Stimulated activated CD4-positive, alpha-beta T cell treated with anti-CD3 and anti-CD28 coated beads, Interleukin-15, amount 100 ng/mL, for 24 hours (primary cell): ENCODE results near the gene ZBTB17.

ENCODE experiments used
- DNase-seq: peaks from one replicate; pipeline ENCODE4 v3.0.0-alpha.2; 2020

Gene ZBTB17

DNA sequence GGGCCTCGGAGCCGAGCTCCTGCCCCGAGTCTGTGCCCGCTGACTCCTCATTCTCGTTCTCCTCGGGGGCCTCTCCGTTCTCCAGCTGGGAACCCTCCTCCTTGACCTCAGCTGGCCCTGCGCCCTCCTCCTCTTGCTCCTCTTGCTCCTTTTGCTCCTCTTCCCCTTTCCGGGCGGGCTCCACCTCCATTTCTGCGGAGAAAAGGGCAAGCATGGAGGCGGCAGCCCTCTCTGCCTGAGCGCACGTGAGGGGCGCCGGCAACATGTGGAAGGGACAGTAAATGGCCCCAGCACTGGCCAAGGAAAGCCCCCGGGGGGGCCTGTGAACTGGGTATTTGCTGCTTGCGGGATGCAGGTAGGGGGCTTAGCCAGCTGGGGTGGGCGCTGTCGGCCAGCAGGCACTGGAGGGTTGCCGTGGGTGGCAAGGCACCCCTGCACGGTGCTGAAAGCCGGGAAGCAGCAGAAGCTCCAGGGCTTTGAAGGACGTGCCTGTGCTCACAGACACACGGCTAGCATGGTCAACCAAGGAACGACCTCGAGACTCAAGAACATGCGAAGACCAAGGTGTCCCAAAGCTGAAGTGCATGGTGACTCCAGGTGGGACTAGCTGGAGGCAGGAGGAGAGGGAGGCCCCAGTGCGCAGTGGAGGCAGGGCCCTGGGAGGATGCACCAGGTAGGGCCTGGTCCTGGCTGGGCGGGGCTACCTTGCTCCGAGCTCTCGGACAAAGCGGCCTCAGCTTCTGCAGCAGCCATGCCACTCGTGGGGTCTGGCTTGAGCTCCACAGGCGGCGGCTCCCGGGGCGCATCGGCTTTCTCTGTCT is 30.7 kb downstream of the ZBTB17 start:
- no peak for DNase-seq

DNA sequence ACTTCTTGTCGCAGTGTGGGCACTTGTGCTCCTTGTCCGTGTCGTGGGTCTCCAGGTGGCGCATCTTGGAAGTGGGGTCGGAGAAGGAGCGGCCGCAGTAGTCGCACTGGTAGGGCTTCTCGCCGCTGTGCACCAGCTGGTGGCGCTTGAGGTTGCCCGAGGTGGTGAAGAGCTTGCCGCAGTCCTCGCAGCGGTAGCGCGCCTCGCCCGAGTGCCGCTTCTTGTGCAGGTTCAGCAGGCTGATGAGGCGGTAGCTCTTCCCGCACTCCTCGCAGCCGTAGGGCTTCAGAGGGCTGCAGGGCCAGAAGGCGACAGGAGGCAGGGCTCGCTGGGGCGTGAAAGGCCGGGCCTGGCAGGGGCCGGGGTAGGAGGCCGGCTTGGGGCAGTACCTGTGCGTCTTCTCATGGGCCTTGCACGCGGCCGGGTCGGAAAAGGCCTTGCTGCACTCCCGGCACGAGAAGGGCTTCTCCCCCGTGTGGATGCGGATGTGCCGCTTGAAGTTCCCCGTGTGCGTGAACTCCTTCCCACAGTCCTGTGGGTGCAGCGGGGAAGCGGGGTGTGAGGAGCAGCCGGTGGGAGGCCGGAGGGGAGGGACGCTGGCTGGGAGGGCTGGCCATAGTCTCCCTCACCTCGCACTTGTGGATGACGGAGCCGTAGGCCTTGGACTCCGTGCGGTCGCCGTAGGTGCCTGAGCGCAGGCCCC is 31.4 kb downstream of the ZBTB17 start:
- DNase-seq = no peak

DNA sequence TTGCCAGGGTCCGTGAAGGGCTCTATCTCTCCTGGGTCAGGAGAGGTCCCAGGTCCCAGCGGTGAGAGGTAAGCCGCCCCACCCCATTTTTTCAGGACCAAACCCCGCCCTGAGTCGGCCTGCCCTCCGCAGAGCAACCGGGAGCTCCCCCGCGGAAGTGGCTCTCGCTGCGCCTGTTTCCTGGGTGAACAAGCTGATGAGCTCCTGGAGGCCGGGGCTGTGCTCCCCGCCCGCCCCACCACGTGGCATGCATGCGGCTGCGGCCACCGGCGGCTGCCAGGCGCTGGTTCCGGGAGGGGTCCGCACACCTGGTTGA is 32.0 kb downstream of the ZBTB17 start:
- DNase-seq = no peak

DNA sequence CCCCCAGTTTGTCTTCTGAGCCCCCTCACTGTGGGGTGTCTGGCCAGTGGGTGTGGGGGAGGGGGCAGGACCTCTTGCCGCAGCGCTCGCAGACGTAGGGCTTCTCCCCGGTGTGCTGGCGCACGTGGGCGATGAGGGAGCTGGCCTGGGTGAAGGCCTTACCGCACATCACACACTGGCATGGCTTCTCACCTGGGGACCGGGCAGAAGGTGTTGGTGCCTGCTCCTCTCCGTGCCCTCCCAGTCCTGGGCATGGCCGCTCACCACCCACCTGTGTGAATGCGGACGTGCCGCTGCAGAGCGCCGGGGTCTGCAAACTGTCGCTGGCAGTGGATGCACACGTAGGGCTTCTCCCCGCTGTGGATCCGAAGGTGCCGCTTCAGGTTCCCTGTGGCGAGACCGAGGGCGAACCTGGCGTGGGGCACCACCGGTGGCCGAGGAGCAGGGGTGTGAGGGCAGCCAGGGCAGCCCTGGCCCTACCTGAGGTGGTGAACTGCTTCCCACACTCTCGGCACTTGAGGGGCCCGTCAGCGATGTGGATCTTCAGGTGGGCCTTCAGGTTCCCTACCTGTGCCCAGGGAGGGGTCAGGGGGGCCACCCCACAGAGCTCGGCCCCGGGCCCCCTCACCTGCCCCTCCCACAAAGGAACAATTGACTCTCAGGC is 32.4 kb downstream of the ZBTB17 start:
- no peak for DNase-seq

- DNase-seq = no peak
Observed at GRCh38 chr1:15942661-15943327, 33.1 kb downstream of the ZBTB17 start.

- DNase-seq = no peak
Observed at GRCh38 chr1:15941899-15942660, 33.8 kb downstream of the ZBTB17 start.

GRCh38 chr1:15941044-15941840 is 34.7 kb downstream of the ZBTB17 start:
- no peak for DNase-seq

DNA sequence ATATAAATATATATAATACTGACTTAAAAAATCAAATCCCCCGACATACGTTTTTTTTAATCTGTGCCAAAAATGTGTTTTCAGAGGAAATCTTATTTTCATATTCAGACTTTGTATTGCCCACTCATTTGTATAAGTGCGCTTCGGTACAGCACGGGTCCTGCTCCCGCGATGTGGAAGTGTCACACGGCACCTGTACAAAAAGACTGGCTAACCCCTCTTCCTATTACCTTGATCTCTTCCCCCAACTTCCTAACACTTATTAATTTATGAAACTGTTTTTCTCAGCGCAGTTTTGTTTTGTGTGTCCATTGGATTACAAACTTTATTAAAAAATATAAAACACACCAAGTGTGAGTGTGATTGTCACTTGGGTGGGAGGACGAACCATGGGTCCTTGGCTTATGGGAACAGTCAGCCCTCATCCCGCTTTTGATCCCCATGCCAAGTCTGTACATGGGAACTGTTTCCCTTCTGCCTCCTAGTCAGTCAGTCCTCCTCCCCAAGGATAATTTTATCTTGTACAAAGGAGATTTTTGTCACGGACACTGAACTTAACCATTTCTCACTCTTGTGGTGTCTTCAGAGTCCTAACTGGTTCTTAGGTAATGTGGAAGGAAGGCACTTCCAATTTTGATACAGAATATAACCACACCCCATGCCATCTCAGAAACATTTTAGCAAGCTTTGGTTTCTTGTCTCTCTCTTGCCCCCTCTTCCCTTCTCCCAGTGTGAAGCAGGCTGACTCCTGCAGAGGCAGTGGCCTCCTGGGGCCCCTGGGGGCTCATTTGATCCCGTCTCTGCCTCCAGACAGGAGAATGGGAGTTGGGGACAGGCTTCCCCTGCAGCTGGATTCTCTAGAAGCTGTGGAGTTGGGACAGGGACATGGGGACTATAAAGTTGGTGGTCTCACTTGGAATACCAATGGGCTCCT is 35.5 kb downstream of the ZBTB17 start:
- DNase-seq = no peak

GRCh38 chr1:15939181-15940109 is 36.5 kb downstream of the ZBTB17 start:
- DNase-seq = no peak

- no peak for DNase-seq
Observed at GRCh38 chr1:15938628-15939161, 37.2 kb downstream of the ZBTB17 start.

DNA sequence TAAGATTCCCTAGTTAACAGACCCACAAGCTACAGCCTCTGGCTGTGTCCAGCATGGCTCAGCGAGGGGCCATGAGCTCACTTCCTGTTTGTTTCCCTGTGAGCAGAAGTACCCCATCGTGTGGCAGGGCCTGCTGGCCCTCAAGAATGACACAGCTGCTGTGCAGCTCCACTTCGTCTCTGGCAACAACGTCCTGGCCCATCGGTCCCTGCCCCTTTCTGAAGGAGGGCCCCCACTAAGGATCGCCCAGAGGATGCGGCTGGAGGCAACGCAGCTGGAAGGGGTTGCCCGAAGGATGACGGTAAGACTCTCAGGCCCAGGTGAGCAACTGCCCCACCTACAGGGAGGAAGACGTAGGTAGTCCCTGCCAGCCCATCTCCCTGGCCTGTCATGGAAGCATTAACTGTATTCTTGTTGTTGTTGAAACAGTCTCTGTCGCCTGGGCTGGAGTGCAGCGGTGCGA is 38.2 kb downstream of the ZBTB17 start:
- DNase-seq = no peak

GRCh38 chr1:15937146-15937545 is 38.8 kb downstream of the ZBTB17 start:
- no peak for DNase-seq

- no peak for DNase-seq
Observed at GRCh38 chr1:15936025-15936424, 39.9 kb downstream of the ZBTB17 start.

GRCh38 chr1:15935056-15935950 is 40.6 kb downstream of the ZBTB17 start:
- DNase-seq = no peak

GRCh38 chr1:15934211-15935055 is 41.5 kb downstream of the ZBTB17 start:
- DNase-seq = no peak

DNA sequence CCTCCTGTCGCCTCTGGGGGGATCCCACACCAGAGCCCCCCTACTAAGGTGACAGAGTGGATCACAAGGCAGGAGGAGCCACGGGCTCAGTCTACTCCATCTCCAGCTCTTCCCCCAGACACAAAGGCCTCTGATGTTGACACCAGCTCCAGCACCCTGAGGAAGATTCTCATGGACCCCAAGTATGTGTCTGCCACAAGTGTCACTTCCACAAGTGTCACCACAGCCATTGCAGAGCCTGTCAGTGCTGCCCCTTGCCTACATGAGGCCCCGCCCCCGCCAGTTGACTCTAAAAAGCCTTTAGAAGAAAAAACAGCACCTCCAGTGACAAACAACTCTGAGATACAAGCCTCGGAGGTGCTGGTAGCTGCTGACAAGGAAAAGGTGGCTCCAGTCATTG is 42.2 kb downstream of the ZBTB17 start:
- no peak for DNase-seq

DNA sequence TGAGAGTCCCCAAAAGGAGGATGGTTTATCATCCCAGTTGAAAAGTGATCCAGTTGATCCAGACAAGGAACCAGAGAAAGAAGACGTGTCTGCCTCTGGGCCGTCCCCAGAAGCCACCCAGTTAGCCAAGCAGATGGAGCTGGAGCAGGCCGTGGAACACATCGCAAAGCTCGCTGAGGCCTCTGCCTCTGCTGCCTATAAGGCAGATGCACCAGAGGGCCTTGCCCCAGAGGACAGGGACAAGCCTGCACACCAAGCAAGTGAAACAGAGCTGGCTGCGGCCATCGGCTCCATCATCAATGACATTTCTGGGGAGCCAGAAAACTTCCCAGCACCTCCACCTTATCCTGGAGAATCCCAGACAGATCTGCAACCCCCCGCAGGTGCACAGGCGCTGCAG is 43.3 kb downstream of the ZBTB17 start:
- no peak for DNase-seq
